Ishikawa (cell line): ENCODE results near the gene CD1E.

Source experiments
- CEBPB ChIP-seq: IDR thresholded peaks from 2 replicates; pipeline ENCODE4 v1.6.1; 2012
- CREB1 ChIP-seq: IDR thresholded peaks from 2 replicates; pipeline ENCODE4 v1.6.1; 2012; ENCODE audit warnings: low read depth
- EP300 ChIP-seq: IDR thresholded peaks from 2 replicates; pipeline ENCODE4 v1.6.1; 2012; ENCODE audit warnings: borderline replicate concordance
- FOXM1 ChIP-seq: IDR thresholded peaks from 2 replicates; pipeline ENCODE4 v1.6.1; 2012; ENCODE audit warnings: low read depth, borderline replicate concordance
- MAX ChIP-seq: IDR thresholded peaks from 2 replicates; pipeline ENCODE4 v1.6.1; 2012
- NFIC ChIP-seq: IDR thresholded peaks from 2 replicates; pipeline ENCODE4 v1.6.1; 2012
- TAF1 ChIP-seq: IDR thresholded peaks from 2 replicates; pipeline ENCODE4 v1.6.1; 2012; ENCODE audit warnings: low read depth, mild to moderate bottlenecking
- TEAD4 ChIP-seq: IDR thresholded peaks from 2 replicates; pipeline ENCODE4 v1.6.1; 2012
- TF ChIP-seq, protein P1 (sequence below): IDR thresholded peaks from 2 replicates; pipeline ENCODE4 v1.6.1; 2012; ENCODE audit warnings: low read depth, mild to moderate bottlenecking
- TF ChIP-seq, protein P2 (sequence below): IDR thresholded peaks from 2 replicates; pipeline ENCODE4 v1.6.1; 2012

GRCh38 chr1:158396646-158397045, 43.0 kb downstream of the CD1E start:
- TF ChIP-seq, protein P1, sequence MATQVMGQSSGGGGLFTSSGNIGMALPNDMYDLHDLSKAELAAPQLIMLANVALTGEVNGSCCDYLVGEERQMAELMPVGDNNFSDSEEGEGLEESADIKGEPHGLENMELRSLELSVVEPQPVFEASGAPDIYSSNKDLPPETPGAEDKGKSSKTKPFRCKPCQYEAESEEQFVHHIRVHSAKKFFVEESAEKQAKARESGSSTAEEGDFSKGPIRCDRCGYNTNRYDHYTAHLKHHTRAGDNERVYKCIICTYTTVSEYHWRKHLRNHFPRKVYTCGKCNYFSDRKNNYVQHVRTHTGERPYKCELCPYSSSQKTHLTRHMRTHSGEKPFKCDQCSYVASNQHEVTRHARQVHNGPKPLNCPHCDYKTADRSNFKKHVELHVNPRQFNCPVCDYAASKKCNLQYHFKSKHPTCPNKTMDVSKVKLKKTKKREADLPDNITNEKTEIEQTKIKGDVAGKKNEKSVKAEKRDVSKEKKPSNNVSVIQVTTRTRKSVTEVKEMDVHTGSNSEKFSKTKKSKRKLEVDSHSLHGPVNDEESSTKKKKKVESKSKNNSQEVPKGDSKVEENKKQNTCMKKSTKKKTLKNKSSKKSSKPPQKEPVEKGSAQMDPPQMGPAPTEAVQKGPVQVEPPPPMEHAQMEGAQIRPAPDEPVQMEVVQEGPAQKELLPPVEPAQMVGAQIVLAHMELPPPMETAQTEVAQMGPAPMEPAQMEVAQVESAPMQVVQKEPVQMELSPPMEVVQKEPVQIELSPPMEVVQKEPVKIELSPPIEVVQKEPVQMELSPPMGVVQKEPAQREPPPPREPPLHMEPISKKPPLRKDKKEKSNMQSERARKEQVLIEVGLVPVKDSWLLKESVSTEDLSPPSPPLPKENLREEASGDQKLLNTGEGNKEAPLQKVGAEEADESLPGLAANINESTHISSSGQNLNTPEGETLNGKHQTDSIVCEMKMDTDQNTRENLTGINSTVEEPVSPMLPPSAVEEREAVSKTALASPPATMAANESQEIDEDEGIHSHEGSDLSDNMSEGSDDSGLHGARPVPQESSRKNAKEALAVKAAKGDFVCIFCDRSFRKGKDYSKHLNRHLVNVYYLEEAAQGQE = no peak
- TF ChIP-seq NFIC (no peak), EP300 (no peak), CEBPB (no peak), MAX (no peak), CREB1 (no peak), TEAD4 (no peak), TAF1 (no peak), FOXM1 (no peak)
- TF ChIP-seq, protein P2, sequence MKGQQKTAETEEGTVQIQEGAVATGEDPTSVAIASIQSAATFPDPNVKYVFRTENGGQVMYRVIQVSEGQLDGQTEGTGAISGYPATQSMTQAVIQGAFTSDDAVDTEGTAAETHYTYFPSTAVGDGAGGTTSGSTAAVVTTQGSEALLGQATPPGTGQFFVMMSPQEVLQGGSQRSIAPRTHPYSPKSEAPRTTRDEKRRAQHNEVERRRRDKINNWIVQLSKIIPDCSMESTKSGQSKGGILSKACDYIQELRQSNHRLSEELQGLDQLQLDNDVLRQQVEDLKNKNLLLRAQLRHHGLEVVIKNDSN = no peak
